ENCODE results near the gene MFSD2A. TPM values are rescaled to one million over a fixed set of nuclear protein-coding genes. Genes with fewer than 3 reads are reported as not detected.
"Not testable (repeated sequence)": the region's sequence is repeated elsewhere in the genome, so short reads cannot be mapped to it uniquely, and the experiment has no call there.

MFSD2A gene
- total RNA-seq, 1 donor from 2014 or later, result 0.81 TPM

GRCh38 chr1:39960431-39960958, 5.5 kb downstream of the MFSD2A start:
- Mint-ChIP-seq H3K4me1 (ENCODE audit: unreplicated experiment) (peaks cover 9% of the 10 kb centered on the region), H3K9me3 (ENCODE audit: unreplicated experiment) (no peaks in the 10 kb centered on the region), H3K27ac (ENCODE audit: unreplicated experiment) (no peak overlapping the region), H3K4me3 (ENCODE audit: unreplicated experiment) (no peak overlapping the region), H3K36me3 (ENCODE audit: unreplicated experiment) (no peaks in the 10 kb centered on the region), H3K27me3 (ENCODE audit: unreplicated experiment) (no peaks in the 10 kb centered on the region)
- TF ChIP-seq CTCF (IDR thresholded peaks at IDR 0.05), result no peak
- DNase-seq (ENCODE audit: extremely low spot score, unreplicated experiment), result no peak

GRCh38 chr1:39962450-39962825, 7.5 kb downstream of the MFSD2A start:
- Mint-ChIP-seq H3K9me3 (ENCODE audit: unreplicated experiment) (no peaks in the 10 kb centered on the region), H3K4me3 (ENCODE audit: unreplicated experiment) (no peak overlapping the region), H3K27ac (ENCODE audit: unreplicated experiment) (no peak overlapping the region), H3K36me3 (ENCODE audit: unreplicated experiment) (no peaks in the 10 kb centered on the region), H3K27me3 (ENCODE audit: unreplicated experiment) (no peaks in the 10 kb centered on the region), H3K4me1 (ENCODE audit: unreplicated experiment) (no peaks in the 10 kb centered on the region)
- no peak for TF ChIP-seq CTCF (IDR thresholded peaks at IDR 0.05)
- DNase-seq (ENCODE audit: extremely low spot score, unreplicated experiment), result no peak

- H3K9me3 Mint-ChIP-seq (ENCODE audit: unreplicated experiment); H3K4me3 Mint-ChIP-seq (ENCODE audit: unreplicated experiment); H3K27ac Mint-ChIP-seq (ENCODE audit: unreplicated experiment); H3K36me3 Mint-ChIP-seq (ENCODE audit: unreplicated experiment); H3K4me1 Mint-ChIP-seq (ENCODE audit: unreplicated experiment); H3K27me3 Mint-ChIP-seq (ENCODE audit: unreplicated experiment); DNase-seq (ENCODE audit: extremely low spot score, unreplicated experiment): not testable (repeated sequence)
These were observed 8.0 kb downstream of the MFSD2A start for GRCh38 chr1:39962964-39963363.

- Mint-ChIP-seq H3K4me1 (ENCODE audit: unreplicated experiment) (no peaks in the 10 kb centered on the region), H3K27ac (ENCODE audit: unreplicated experiment) (no peak overlapping the region), H3K4me3 (ENCODE audit: unreplicated experiment) (no peak overlapping the region), H3K9me3 (ENCODE audit: unreplicated experiment) (no peaks in the 10 kb centered on the region), H3K36me3 (ENCODE audit: unreplicated experiment) (no peaks in the 10 kb centered on the region), H3K27me3 (ENCODE audit: unreplicated experiment) (no peaks in the 10 kb centered on the region)
- no peak for DNase-seq (ENCODE audit: extremely low spot score, unreplicated experiment)
- no peak for TF ChIP-seq CTCF (IDR thresholded peaks at IDR 0.05)
These were observed 9.6 kb downstream of the MFSD2A start for GRCh38 chr1:39964552-39964951.

- DNase-seq (ENCODE audit: extremely low spot score, unreplicated experiment), result no peak
- H3K9me3 Mint-ChIP-seq (ENCODE audit: unreplicated experiment), result no peaks in the 10 kb centered on the region
- H3K36me3 Mint-ChIP-seq (ENCODE audit: unreplicated experiment), result no peaks in the 10 kb centered on the region
- no peak for TF ChIP-seq CTCF (IDR thresholded peaks at IDR 0.05)
- H3K4me3 Mint-ChIP-seq (ENCODE audit: unreplicated experiment), result no peak overlapping the region
- H3K4me1 Mint-ChIP-seq (ENCODE audit: unreplicated experiment), result no peaks in the 10 kb centered on the region
- no peaks in the 10 kb centered on the region for H3K27me3 Mint-ChIP-seq (ENCODE audit: unreplicated experiment)
- H3K27ac Mint-ChIP-seq (ENCODE audit: unreplicated experiment), result no peak overlapping the region
These were observed 10.1 kb downstream of the MFSD2A start for GRCh38 chr1:39965044-39965443.

GRCh38 chr1:39969048-39969447, 14.1 kb downstream of the MFSD2A start:
- H3K27ac Mint-ChIP-seq (ENCODE audit: unreplicated experiment), result no peak overlapping the region
- no peak for DNase-seq (ENCODE audit: extremely low spot score, unreplicated experiment)
- peaks cover 2% of the 10 kb centered on the region for H3K4me1 Mint-ChIP-seq (ENCODE audit: unreplicated experiment)
- H3K27me3 Mint-ChIP-seq (ENCODE audit: unreplicated experiment), result no peaks in the 10 kb centered on the region
- H3K4me3 Mint-ChIP-seq (ENCODE audit: unreplicated experiment), result no peak overlapping the region
- H3K36me3 Mint-ChIP-seq (ENCODE audit: unreplicated experiment), result no peaks in the 10 kb centered on the region
- no peaks in the 10 kb centered on the region for H3K9me3 Mint-ChIP-seq (ENCODE audit: unreplicated experiment)
- TF ChIP-seq CTCF (IDR thresholded peaks at IDR 0.05), result no peak
